GM23338 (cell line): ENCODE results near the gene MYO7B. TPM values are rescaled to one million over a fixed set of nuclear protein-coding genes. Genes with fewer than 3 reads are reported as not detected.

Experiments used
- ATAC-seq: fragments of 200-7000 bp; cut with Tn5 transposase; 3 replicates; pipeline ENCODE4 v1.9.1; 2020
- DNase-seq: peaks from one replicate; pipeline ENCODE4 v3.0.0-alpha.2; 2015; ENCODE audit warnings: low spot score
- H2AFZ ChIP-seq: fragments of 200-600 bp; sonication (generic); 2 replicates; pipeline ENCODE4 v1.8.0; 2016; ENCODE audit warnings: antibody characterized with exemption, mild to moderate bottlenecking, moderate library complexity
- H3F3A ChIP-seq: fragments of 200-600 bp; sonication (generic); replicated peaks from 2 replicates; pipeline ENCODE4 v1.8.0; 2017; ENCODE audit warnings: antibody characterized with exemption, mixed run types, low read depth
- H3K27ac ChIP-seq: fragments of 200-600 bp; sonication (generic); 2 replicates; pipeline ENCODE4 v1.6.1; 2016; ENCODE audit warnings: low read depth
- H3K27me3 ChIP-seq: fragments of 200-600 bp; sonication (generic); 2 replicates; pipeline ENCODE4 v1.8.0; 2016; ENCODE audit warnings: mild to moderate bottlenecking, mixed run types, moderate library complexity; ENCODE audit not compliant: insufficient read depth
- H3K36me3 ChIP-seq: fragments of 200-600 bp; sonication (generic); 2 replicates; pipeline ENCODE4 v1.8.0; 2016; ENCODE audit warnings: mild to moderate bottlenecking; ENCODE audit not compliant: insufficient read depth
- H3K4me1 ChIP-seq: fragments of 200-600 bp; sonication (generic); 2 replicates; pipeline ENCODE4 v1.8.0; 2016; ENCODE audit warnings: mild to moderate bottlenecking, moderate library complexity; ENCODE audit not compliant: insufficient read depth
- H3K4me2 ChIP-seq: fragments of 200-600 bp; sonication (generic); 2 replicates; pipeline ENCODE4 v1.7.1; 2017; ENCODE audit warnings: mixed run types
- H3K4me3 ChIP-seq: fragments of 200-600 bp; sonication (generic); 2 replicates; pipeline ENCODE4 v1.6.1; 2016; ENCODE audit warnings: mixed run types
- H3K79me2 ChIP-seq: fragments of 200-600 bp; sonication (generic); replicated peaks from 2 replicates; pipeline ENCODE4 v1.8.0; 2017; ENCODE audit warnings: mild to moderate bottlenecking; ENCODE audit not compliant: insufficient read depth
- H3K9me2 ChIP-seq: fragments of 200-600 bp; sonication (generic); 2 replicates; pipeline ENCODE4 v1.8.0; 2017; ENCODE audit not compliant: insufficient read depth
- H4K20me1 ChIP-seq: fragments of 200-600 bp; sonication (generic); replicated peaks from 2 replicates; pipeline ENCODE4 v1.8.0; 2017; ENCODE audit warnings: mild to moderate bottlenecking; ENCODE audit not compliant: insufficient read depth
- H3K27ac Mint-ChIP-seq: 2 replicates; pipeline ENCODE4 v1.8.0; 2020; ENCODE audit warnings: inconsistent platforms, mild to moderate bottlenecking, moderate library complexity, mixed read lengths
- H3K27me3 Mint-ChIP-seq: 3 replicates; pipeline ENCODE4 v1.8.0; 2022; ENCODE audit warnings: low read depth, mild to moderate bottlenecking, moderate library complexity, mixed read lengths, inconsistent platforms; ENCODE audit not compliant: insufficient read depth, poor library complexity
- H3K36me3 Mint-ChIP-seq: 3 replicates; pipeline ENCODE4 v1.8.0; 2021; ENCODE audit warnings: low read depth, mild to moderate bottlenecking, inconsistent platforms, moderate library complexity, mixed read lengths
- H3K4me1 Mint-ChIP-seq: 3 replicates; pipeline ENCODE4 v1.8.0; 2020; ENCODE audit warnings: mild to moderate bottlenecking, inconsistent platforms, mixed read lengths
- H3K4me3 Mint-ChIP-seq: 3 replicates; pipeline ENCODE4 v1.8.0; 2021; ENCODE audit warnings: moderate library complexity, mild to moderate bottlenecking, inconsistent platforms, mixed read lengths
- H3K9me3 Mint-ChIP-seq: 3 replicates; pipeline ENCODE4 v1.8.0; 2020; ENCODE audit warnings: moderate library complexity, mild to moderate bottlenecking, inconsistent platforms, mixed read lengths
- CREB1 ChIP-seq: fragments of 250-450 bp; sonication (Bioruptor Pico); IDR thresholded peaks from 2 replicates; pipeline ENCODE4 v1.5.0; 2020; ENCODE audit warnings: low read depth, mild to moderate bottlenecking, moderate library complexity
- CTCF ChIP-seq, 2 experiments: fragments of 200-600 bp in 1 of 2; sonication (generic) in 1 of 2; conservative IDR thresholded peaks; 2 replicates each; pipeline versions ENCODE4 v1.5.1 to v1.6.1; 2016 to 2017; ENCODE audit warnings: antibody characterized with exemption in 2 of 2, low read depth in 2 of 2, mild to moderate bottlenecking in 2 of 2, moderate library complexity in 1 of 2
- ETS1 ChIP-seq: IDR thresholded peaks from 2 replicates; pipeline ENCODE4 v1.6.1; 2016; ENCODE audit warnings: antibody characterized with exemption
- EZH2 ChIP-seq: fragments of 200-600 bp; sonication (generic); IDR thresholded peaks from one replicate; pipeline ENCODE4 v1.8.0; 2017; ENCODE audit warnings: antibody characterized with exemption, mild to moderate bottlenecking, low read depth; ENCODE audit not compliant: unreplicated experiment
- EZH2phosphoT487 ChIP-seq: fragments of 200-600 bp; sonication (generic); IDR thresholded peaks from one replicate; pipeline ENCODE4 v1.8.1; 2018; ENCODE audit warnings: antibody characterized with exemption; ENCODE audit not compliant: unreplicated experiment
- JUNB ChIP-seq: IDR thresholded peaks from one replicate; pipeline ENCODE4 v1.6.1; 2016; ENCODE audit warnings: antibody characterized with exemption; ENCODE audit not compliant: unreplicated experiment
- NANOG ChIP-seq: IDR thresholded peaks from 2 replicates; pipeline ENCODE4 v1.6.1; 2016; ENCODE audit warnings: antibody characterized with exemption, borderline replicate concordance
- POLR2AphosphoS5 ChIP-seq: IDR thresholded peaks from 2 replicates; pipeline ENCODE4 v1.6.1; 2016; ENCODE audit warnings: antibody characterized with exemption, low read depth
- REST ChIP-seq: IDR thresholded peaks from one replicate; pipeline ENCODE4 v1.6.1; 2018; ENCODE audit warnings: antibody characterized with exemption; ENCODE audit not compliant: unreplicated experiment
- STAT1 ChIP-seq: IDR thresholded peaks from one replicate; pipeline ENCODE4 v1.6.1; 2016; ENCODE audit warnings: antibody characterized with exemption; ENCODE audit not compliant: unreplicated experiment
- ZNF114 ChIP-seq: fragments of 250-450 bp; sonication (Bioruptor Pico); IDR thresholded peaks from 2 replicates; pipeline ENCODE4 v1.5.0; 2020; ENCODE audit warnings: mild to moderate bottlenecking, moderate library complexity
- ZNF331 ChIP-seq: fragments of 250-450 bp; sonication (Bioruptor Pico); IDR thresholded peaks from 2 replicates; pipeline ENCODE4 v1.5.0; 2020; ENCODE audit warnings: low read depth, mild to moderate bottlenecking, moderate library complexity
- ZNF462 ChIP-seq: fragments of 250-450 bp; sonication (Bioruptor Pico); IDR thresholded peaks from 2 replicates; pipeline ENCODE4 v1.5.0; 2020; ENCODE audit warnings: mild to moderate bottlenecking, moderate library complexity
- polyA plus RNA-seq: library from polyadenylated mRNA; unstranded; fragments of >200 nt; fragmentation: Nextera tagmentation; extraction: Ambion mirVana; gene quantifications from 2 replicates; pipeline ENCODE4 v1.2.1, GENCODE V29; 2016
- total RNA-seq: library from RNA; depleted of rRNA; stranded (reverse); fragments of >200 nt; shearing (Covaris generic); gene quantifications from 2 replicates; pipeline ENCODE4 v1.2.3, GENCODE V29; 2014

Gene MYO7B
- total and polyA plus RNA-seq, 2 experiments from 2014 or later, result not detected

- Mint-ChIP-seq H3K27me3 (peaks cover 46% of the 10 kb centered on the region), H3K27ac (no peak overlapping the region), H3K4me3 (peak overlapping the region; percentile 76; the same call in 2 of the 3 replicates), H3K36me3 (no peaks in the 10 kb centered on the region), H3K4me1 (peaks cover 8% of the 10 kb centered on the region), H3K9me3 (no peaks in the 10 kb centered on the region; the same call in 2 of the 3 replicates)
- H3K4me2 ChIP-seq, result no peak overlapping the region
- no peaks in the 10 kb centered on the region for H3K9me2 ChIP-seq
- H4K20me1 ChIP-seq, result no peaks in the 10 kb centered on the region
- no peak for DNase-seq
- no peaks in the 10 kb centered on the region for H3K36me3 ChIP-seq
- H3K4me1 ChIP-seq, result peaks cover 6% of the 10 kb centered on the region
- no peak overlapping the region for H3K4me3 ChIP-seq
- no peaks in the 10 kb centered on the region for H3K79me2 ChIP-seq
- no peak for ATAC-seq
- H3K27ac ChIP-seq, result no peak overlapping the region
- H3K27me3 ChIP-seq, result peaks cover 52% of the 10 kb centered on the region
- TF ChIP-seq REST (no peak), JUNB (no peak), ZNF462 (no peak), EZH2phosphoT487 (no peak), ZNF331 (CRISPR knock-in tag) (no peak), EZH2 (no peak), ZNF114 (CRISPR knock-in tag) (no peak), STAT1 (no peak), POLR2AphosphoS5 (no peak), ETS1 (no peak), NANOG (no peak), CREB1 (CRISPR knock-in tag) (no peak), CTCF (conservative IDR thresholded peaks at IDR 0.05; ENCODE audit: low read depth in 2 of 2) (no peak)
- 0 out of 2 replicates have a peak, but pooled peaks cover 4% of the 10 kb centered on the region for H3F3A ChIP-seq
- H2AFZ ChIP-seq, result no peak overlapping the region
These were observed 138.0 kb downstream of the MYO7B start for GRCh38 chr2:127673291-127674069.
